ENCODE measurements around the gene REG4.
"Not testable (repeated sequence)": the region's sequence is repeated elsewhere in the genome, so short reads cannot be mapped to it uniquely, and the experiment has no call there.

The REG4 gene

DNA sequence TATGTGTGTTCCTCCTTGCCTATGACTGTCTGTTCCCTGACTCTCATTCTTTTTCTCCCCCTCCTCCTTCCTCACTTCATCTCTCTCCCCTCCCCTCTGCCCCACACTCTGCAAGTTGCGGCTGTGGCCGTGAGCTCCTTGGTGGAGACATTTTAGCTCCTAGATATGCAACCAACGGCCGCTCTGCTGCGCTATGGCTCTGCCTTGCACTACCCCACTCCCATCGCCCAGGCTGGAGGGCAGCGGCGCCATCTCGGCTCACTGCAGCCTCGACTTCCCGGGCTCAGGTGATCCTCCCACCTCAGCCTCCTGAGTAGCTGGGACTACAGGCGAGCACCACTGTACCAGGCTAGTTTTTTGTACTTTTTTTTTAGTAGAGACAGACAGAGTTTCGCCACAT is 5.5 kb downstream of the REG4 start:
- no peak for DNase-seq

DNA sequence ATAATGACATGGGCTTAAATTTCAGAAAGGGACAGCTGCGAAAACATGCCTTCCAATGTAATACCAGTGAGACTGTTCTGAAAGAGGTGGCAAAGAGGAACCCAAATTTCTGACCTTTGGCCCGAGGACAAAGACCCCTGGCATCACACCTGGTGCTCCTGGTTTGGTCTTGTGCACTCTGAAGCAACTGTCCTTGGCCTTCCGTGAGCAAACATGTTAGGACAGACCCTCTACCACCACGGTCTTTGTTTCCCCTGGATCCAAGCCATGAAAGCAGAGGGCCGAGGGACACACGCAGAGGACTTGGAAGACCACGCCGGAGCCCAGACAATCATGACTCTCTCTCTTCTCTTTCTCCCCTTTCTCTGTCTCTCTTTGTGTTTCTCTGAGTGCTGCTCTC is 6.0 kb downstream of the REG4 start:
- DNase-seq = no peak

DNA sequence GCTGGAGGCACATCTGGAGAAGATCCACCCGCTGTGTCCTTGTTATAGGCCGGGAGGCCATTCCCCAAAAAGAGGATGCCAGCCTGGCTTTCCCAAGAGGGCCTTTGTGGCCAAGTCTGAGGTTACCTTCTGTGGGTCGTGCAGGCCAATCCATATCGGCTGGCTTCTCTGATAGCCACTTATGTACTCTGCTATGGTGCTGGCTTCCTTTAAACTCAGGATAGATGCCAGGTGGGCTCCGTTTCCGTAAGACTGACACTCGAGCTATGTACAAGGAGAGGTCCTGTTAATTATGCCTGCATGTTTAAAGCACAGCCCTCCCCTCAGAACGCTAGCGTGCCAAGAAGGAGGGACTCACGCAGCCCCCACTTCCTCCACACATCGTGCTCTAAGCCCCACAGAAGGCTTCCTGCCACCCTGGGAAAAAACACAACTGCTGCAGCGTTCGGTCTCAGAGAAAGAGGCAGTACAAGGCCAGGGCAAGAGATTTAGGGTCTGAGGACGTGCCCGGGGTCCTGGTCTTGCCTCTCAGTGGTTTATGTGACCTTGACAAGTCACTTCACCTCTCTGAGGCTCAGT is 11.6 kb downstream of the REG4 start:
- DNase-seq = no peak

DNA sequence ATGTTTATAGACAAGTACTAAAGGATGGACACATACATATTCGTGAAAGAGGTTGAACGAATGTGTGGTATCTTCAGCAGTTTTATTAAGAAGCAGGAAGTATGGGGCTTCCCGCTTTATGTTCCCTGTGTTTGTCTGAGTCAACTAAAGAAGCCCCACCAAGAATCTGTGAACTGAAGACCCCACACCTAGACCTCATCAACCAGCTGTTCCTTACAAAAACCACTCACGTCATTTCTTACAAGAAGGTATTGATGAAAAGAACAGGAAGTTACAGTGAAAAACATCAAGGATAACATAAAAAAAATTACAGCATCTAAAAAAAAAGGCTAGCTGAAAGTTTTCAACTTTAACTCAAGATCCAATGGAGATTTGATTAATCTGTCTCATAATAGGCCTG is 12.3 kb downstream of the REG4 start:
- DNase-seq = no peak

DNA sequence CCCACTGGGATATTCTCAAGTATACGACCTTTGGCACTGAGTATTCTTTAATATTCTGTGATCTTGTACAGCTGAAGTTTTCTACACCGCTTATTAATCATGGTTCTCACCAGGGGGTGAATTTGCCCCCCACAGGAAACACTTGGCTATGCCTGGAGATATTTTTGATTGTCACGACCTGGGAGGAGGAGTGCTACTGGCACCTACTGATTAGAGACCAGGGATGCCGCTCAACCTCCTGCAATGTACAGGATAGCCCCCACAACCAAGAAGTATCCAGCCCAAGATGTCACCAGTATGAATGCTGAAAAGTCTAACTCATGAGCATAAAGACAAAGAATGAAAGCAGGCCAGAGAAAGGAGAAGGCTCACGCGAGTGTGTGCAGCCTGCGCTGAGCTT is 13.7 kb downstream of the REG4 start:
- no peak for DNase-seq

DNA sequence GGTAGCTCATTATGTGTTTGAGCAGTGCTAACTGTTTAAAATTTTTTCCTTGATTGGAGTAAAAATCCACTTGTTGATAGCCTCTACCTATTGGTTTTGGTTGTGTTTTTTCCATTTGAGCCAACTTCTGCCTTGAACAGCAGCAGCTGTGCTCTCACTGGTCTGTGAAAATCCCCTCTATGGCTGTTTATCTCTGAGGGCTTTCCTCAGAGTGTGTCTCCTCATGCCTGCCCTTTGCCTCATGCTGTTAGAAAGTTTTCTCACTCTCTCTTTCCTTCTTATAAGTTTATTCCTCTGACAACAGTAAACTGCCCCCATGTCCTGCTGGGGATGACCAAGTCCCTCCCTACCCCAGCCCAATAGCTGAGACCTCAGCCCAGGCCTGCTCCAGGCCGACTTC is 14.1 kb downstream of the REG4 start:
- DNase-seq = no peak

DNA sequence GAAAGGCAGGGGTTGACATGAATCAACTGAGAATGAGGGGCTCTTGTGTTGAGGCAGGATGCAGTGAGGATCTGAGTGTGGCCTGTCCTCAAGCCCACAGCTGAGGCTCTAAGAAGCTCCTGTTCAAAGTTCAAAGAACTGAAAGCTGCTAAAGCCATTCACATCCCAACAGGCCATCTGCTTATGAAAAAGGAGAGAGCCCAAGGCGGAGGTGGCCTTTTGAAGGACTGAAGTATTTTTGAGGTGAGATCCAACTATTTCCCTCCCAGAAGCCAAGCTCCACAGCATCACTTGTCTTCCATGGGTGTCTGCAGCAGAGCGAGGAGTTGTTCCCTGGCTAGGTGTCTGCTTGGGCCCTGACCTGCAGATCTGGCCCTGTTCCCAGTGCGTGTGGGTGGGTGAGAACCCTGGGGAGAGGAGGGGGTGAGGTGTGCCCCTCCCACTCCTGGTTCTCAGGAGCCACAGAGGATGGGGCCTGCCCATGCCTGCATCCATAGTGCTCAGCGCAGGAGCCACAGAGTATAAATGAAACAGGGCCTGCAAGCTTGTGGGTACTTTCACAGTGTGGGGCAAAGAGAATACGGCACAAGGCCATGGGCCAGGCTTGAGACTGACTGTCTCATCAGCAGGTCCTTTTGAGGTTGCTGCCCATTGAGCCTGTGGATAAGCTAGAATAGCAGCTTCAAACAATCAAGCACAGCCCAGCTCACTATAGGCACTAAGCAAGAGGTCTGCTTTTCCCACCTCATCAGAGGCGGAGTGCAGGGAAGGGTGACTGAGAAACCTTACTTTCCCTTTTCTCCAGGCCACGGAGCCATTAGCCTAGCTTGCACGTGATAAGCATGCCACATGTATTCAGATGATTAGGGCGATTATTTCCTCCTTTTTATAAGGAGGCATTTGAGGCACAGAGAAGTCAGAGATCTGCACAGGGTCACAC is 15.7 kb downstream of the REG4 start:
- no peak for DNase-seq

DNA sequence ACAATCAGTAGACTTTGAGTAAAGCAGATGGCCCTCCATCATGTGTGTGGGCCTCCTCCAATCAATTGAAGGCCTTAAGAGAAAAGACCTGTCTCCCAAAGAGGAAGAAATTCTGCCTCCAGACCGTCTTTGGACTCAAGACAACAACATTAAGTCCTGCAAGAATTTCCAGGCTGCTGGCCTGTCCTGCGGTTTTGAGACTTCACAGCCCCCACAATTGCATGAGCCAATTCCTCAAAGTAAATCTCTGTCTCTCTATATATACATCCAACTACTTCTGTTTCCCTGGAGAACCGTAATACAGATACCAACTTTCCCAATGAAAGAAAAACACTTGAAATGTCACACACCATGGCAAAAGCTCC is 16.4 kb downstream of the REG4 start:
- no peak for DNase-seq

DNA sequence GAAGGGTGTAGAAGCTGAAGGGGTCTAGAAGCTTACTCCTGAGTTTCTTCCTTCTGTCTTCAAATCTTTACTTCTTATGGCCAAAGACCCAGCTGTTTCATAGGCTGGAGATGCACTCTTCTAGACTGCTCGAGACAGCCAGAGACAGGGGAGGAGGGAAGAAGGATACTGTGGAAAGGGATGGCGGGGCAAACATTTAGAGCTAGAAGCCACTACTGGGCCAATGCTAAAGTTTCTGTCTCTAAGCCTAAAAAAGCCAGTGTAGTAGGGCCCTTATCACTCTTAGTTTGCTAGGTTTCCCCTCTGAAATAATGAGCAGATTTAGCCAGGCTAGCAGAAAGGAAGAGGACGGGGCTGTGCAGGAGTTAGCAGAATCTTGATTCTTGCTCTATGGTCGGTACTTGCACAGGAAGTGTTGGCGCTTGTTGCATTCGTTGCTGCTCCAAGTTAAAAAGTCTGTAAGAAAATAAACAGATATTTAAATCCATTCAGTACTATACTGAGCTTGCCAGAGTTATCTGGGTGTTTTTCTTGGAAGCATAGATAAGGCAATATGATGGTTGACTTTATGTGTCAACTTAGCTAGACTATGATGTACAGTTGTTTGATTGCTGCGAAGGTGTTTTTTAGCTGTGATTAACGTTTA is 16.9 kb downstream of the REG4 start:
- DNase-seq = no peak

DNA sequence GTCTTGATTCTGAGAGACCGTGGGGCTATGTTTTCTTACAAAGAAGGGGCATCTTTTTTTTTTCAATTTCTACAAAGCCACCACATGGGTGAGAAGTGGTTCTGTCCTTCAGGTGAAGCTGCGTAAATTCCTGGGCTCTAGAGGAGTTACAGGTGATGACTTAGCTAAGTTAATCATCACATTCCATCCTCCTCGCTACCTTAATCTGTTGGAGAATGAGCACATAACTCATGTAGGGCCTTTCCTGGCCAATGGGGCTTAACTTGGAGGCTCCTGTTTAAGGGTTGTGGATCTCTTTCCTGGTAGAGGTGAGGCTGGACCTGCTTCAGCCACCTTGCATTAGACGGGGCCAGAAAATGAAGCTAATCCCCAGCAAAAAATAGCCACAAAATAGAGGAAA is 19.9 kb downstream of the REG4 start:
- no peak for DNase-seq

DNA sequence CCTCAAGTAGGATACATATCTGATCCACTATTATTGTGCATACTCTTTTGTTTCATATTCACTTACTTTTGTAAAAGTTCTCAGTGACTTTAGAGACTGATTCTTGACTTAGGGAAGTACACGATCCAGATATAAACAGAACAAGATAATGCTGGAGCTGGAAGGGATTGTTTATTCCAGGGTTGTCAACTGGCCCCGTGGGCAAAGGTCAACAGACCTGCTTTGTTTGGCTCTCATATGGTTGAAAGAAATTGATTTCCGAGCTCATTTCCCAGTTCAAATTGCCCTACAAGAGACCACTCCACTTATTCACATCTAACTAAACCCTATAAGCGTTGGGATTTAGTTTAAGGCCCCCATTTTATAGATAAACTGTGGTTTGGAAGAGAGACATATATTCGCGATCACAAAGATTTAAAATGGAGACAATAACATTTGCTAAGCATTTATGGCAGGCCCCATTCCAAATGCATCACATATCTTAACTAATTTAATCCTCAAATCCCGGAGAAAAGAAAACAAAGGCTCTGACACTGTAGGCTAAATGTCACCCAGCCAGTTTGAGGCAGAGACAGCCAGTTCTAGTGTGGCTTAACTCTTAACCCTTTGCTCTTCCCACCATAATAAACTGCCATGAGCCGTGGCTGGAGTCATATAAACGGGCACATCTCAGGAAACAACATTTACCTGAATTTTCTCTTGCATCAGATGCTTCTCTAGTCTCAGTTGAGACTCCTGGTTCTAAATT is 20.6 kb downstream of the REG4 start:
- DNase-seq = no peak

DNA sequence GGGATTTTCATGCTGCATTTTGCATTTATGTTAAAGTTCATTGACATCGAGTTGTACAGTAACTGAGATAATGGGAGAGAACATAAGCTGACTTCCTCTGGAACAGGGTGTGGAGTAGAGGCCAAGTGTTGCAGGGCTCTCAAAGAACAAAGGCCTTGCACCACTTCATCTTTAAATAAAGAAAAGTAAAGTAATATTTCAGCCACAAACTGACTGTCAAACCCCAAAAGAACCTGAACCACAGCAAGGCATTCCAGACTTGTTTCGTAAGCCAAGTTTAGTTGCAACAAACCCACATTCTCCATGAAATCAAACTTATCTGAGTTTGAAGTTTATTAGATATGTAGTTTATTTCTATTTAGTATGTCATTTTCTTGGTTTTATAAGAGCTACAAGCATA is 23.5 kb downstream of the REG4 start:
- no peak for DNase-seq

DNA sequence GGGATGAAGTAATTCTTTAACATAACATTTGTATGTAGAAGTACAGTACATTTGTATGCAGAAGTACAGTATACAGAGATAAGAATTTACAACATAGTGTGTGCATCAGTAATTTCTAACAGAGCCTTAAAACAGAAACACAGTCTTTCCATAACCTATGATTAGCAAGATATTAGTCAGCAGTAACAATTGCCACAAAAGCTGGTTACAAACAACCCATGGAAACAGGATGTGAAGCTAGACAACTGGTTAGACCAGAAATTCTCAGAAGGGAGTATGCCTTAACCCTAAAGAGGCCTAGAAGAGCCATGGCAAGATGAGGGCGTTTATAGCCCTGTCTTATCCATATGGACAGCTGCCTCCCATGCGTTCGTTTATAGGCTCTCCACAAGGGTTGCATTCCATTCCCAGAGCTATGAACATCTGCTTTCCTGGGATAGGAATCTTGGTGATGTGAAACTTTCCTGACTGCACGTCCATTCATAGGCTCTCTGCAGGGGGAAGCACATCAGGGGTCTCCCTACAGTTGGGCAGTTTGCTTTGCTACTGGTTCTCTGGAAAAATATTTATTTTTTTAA is 24.7 kb downstream of the REG4 start:
- DNase-seq = not testable (repeated sequence)

DNA sequence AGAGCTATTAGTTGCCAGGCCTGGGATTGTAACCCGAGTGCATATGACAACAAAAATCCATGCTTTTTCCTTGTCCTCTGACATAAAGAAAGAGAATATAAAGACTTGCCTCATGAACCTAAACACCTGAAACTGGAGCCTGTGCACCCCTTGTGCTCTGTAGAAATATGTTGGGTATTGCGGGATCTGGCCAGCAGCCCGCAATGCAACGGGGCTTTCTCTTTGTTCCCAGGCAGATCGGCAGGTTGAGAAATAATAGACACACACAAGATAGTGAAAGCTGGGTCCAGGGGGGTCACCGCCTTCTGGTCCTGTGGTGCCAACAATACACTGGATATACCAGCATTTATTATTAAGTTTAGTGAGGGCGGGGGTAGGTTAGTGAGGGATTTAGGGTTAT is 25.2 kb downstream of the REG4 start:
- DNase-seq = not testable (repeated sequence)

DNA sequence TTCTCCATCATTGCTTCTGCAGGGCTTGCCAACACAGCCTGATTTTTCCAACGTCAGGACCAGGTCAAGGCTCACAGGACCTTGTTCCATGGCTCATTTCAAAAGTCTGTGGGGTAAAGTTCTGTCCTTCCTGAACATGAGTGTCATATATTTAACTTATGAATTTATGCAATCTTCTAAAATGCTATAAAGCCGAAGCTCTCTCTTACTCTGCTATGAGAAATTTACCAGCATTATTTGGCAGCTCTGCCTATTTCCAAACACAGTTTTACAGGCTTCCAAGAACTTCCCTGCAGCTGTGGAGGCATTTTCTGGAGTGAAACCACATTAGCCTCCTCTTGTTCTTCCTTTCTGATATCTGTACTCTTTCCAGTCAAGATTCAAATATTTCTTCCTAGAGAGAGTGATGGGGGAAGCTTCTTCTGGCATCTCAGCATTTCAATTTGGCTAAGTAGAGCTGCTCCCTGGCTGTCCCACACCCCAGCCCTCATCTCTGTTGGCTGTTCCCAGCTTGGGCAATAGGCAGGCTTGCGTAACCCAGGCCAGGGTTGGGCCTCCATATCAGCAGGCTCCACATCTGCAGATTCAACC is 27.0 kb downstream of the REG4 start:
- DNase-seq = no peak

DNA sequence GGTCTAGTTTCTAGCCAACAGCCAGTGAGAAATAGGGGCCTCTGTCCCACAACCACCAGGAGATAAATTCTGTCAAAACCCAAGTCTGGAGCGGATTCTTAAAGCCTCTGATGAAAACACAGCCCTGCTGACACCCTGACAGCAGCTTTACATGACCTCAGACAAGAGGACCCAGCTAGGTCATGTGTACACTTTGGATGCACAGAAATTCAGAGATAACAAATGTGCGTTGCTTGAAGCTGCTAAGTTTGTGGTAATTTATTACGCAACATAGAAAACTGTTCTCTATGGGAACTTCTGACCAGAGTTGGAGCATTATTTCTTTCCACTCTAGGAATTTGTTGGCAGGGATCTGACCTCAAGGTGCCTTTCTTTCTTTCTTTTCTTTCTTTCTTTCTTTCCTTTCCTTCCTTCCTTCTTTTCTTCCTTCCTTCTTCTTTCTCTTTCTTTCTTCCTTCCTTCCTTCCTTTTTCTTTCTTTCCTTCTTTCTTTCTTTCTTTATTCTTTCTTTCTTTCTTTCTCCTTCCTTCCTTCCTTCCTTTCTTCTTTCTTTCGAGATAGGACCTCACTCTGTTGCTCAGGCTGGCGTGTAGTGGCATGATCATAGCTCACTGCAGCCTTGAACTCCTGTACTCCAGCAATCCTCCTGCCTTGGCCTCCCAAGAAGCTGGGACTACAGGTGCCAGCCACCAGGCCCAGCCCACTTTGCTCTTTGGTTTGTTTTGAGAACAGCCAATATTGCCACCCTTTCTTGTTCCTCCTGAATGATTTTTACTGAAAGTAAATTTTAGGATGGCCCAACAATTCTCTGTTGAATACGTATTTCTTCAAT is 27.7 kb downstream of the REG4 start:
- no peak for DNase-seq

DNA sequence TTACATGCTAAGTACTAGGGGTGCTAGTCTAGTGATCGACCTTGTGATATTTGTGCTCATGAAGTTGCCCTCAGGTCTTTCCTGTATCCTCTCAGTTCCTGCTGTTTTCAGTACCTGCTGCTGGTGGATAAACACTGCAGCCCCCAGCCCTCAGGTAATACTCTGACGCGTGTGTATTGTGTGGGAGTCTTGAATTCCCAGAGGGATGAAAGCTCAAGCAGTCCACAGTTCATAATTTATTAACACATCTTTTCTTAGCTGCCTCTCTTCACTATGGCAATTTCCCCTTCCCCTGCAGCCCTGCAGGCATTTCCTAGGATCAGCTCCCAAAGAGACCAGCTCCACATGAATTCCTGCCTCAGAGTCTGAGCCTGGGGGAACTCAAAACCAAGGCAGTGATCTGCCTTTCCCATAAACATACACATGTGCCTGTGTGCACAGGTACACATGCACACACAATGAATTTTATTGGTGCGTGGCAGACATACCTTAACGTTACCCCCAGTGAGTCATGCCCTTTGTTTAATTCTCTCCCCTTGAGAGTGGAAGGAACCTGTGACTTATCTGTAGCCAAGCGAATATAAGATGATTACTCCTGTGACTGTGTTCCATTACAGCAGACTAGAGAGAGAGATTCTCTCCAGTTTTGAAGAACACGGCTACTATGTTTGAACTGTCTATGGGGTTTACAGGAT is 28.5 kb downstream of the REG4 start:
- no peak for DNase-seq

DNA sequence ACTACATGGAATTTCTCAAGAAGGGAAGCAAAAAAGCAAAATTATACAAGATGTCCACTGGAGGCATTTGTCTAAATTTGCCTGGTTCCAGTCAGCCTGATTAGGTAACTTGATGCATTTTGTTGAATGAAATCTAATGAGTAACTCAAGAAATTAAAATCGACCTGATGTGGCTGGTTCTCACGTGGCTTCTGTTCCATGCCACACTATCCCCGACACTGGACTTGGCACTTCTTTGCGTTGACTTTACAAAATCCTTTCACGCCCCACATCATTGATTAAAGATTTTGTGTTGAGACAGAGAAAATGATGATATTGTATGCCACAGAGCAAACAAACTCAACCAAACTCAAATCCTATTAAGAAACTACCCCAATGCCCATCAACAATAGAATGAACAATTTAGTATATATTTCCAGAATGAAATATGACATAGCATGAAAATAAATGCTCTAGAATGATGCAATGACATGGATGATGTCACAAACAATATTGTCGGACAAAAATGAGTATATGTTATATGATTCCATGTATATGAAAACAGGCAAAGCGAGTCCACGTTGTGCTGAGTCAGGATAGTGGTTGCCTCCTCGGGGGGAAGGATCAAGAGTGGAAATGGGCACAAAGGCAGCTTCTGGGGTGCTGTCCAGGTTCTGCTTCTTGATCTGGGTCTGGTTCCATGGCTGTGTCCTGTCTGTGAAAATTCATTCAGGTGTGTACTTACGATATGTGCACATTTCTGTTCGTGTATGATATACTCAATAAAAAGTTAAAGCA is 29.6 kb downstream of the REG4 start:
- DNase-seq = no peak

DNA sequence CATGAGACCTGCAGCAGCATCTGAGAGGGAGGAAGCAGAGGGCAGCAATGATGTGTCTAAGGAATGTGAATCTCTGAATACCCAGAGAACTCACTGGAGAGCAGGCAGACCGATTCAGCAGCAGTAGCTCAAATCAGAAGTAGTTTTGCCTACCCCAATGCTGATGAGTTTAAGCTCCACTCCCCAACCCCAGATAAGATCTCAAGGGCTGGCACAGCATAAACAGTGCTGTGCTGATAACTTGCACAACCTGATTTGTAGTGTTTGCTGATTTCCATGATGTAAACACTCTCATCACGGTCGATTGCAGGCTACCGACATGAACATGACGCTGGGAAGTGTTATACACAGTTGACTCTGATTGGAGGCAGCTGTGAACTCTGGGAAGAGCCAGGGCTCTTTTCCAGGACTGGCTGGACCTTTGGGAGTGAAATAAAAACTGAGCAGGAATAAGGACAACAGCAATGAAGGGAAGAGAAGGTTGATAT is 31.3 kb downstream of the REG4 start:
- no peak for DNase-seq
